H1 (cell line): ENCODE results near the gene NCK2. TPM values are rescaled to one million over a fixed set of nuclear protein-coding genes. Genes with fewer than 3 reads are reported as not detected.
A peak's percentile ranks its signal among the peaks of the same experiment; 100 is the strongest.

ENCODE experiments used
- CTCF ChIA-PET: fragments of 300-600 bp; sonication (Branson Sonifier 250); formaldehyde crosslinking; loops from one replicate; lab custom pipeline; 2021; ENCODE audit not compliant: partially characterized antibody; lab: Charles Lee
- POLR2A ChIA-PET: fragments of 300-600 bp; sonication (Branson Sonifier 250); formaldehyde crosslinking; loops from one replicate; lab custom pipeline; 2021; ENCODE audit warnings: inconsistent platforms; ENCODE audit not compliant: partially characterized antibody; lab: Charles Lee
- DNase-seq, 2 experiments: peaks; one replicate each; pipeline versions ENCODE4 v3.0.0 to v3.0.0-alpha.2; 2010 to 2022; ENCODE audit warnings: low spot score in 2 of 2, low read depth in 1 of 2, mixed read lengths in 1 of 2
- FAIRE-seq: peaks from 2 replicates; lab custom pipeline; 2011; peaks lifted over from hg19 to GRCh38; lab: Jason Lieb, UNC
- H2AFZ ChIP-seq: 2 replicates; pipeline ENCODE4 v1.8.1; 2012; ENCODE audit warnings: low read length, inconsistent platforms
- H2AK5ac ChIP-seq: 2 replicates; pipeline ENCODE4 v1.6.1; 2013; ENCODE audit warnings: low read depth, low read length
- H2BK120ac ChIP-seq: replicated peaks from 2 replicates; pipeline ENCODE3; 2013; ENCODE audit warnings: low read depth, low read length, inconsistent platforms
- H2BK12ac ChIP-seq: 2 replicates; pipeline ENCODE4 v1.6.1; 2013; ENCODE audit warnings: low read depth, low read length
- H2BK15ac ChIP-seq: 2 replicates; pipeline ENCODE4 v1.6.1; 2013; ENCODE audit warnings: low read length
- H2BK20ac ChIP-seq: 2 replicates; pipeline ENCODE4 v1.6.1; 2013; ENCODE audit warnings: low read length
- H2BK5ac ChIP-seq: 2 replicates; pipeline ENCODE4 v1.6.1; 2013; ENCODE audit warnings: low read depth, low read length
- H3K14ac ChIP-seq: 2 replicates; pipeline ENCODE4 v1.6.1; 2013; ENCODE audit warnings: inconsistent platforms; ENCODE audit not compliant: insufficient read length
- H3K18ac ChIP-seq: 2 replicates; pipeline ENCODE4 v1.6.1; 2013; ENCODE audit warnings: low read length; ENCODE audit errors: extremely low read depth
- H3K23ac ChIP-seq: 2 replicates; pipeline ENCODE4 v1.6.1; 2013; ENCODE audit warnings: inconsistent platforms; ENCODE audit not compliant: insufficient read length
- H3K23me2 ChIP-seq: 2 replicates; pipeline ENCODE4 v1.6.1; 2013; ENCODE audit warnings: low read depth, low read length
- H3K27ac ChIP-seq: 2 replicates; pipeline ENCODE4 v1.6.1; 2011; ENCODE audit warnings: low read depth, low read length, inconsistent platforms
- H3K27me3 ChIP-seq, 4 experiments: replicated peaks in 1 of 4; 1 replicate in 1 of 4; 2 replicates in 3 of 4; pipeline versions ENCODE4 v1.6.1 to v1.8.1; 2011 to 2013; ENCODE audit warnings: low read length in 3 of 4, mild to moderate bottlenecking in 3 of 4, inconsistent platforms in 2 of 4, mixed read lengths in 2 of 4, moderate library complexity in 1 of 4; ENCODE audit not compliant: control insufficient read depth in 3 of 4, insufficient read depth in 3 of 4; ENCODE audit errors: extremely low read depth in 1 of 4
- H3K36me3 ChIP-seq, 4 experiments: 2 replicates each; pipeline versions ENCODE4 v1.6.1 to v1.8.1; 2011 to 2013; ENCODE audit warnings: mild to moderate bottlenecking in 4 of 4, low read length in 3 of 4, moderate library complexity in 2 of 4, control low read depth in 1 of 4, inconsistent platforms in 1 of 4; ENCODE audit not compliant: insufficient read depth in 4 of 4, control insufficient read depth in 2 of 4
- H3K4ac ChIP-seq: replicated peaks from 2 replicates; pipeline ENCODE3; 2013; ENCODE audit warnings: low read length, low read depth, mixed read lengths, inconsistent platforms; ENCODE audit not compliant: insufficient read length
- H3K4me1 ChIP-seq, 4 experiments: replicated peaks in 1 of 4; 1 replicate in 1 of 4; 2 replicates in 3 of 4; pipeline versions ENCODE4 v1.6.1 to v1.8.1; 2011 to 2013; ENCODE audit warnings: low read length in 3 of 4, inconsistent platforms in 2 of 4, mixed read lengths in 1 of 4; ENCODE audit not compliant: insufficient read depth in 4 of 4, control insufficient read depth in 3 of 4
- H3K4me2 ChIP-seq, 2 experiments: 2 replicates each; pipeline versions ENCODE4 v1.6.1 to v1.8.1; 2011 to 2013; ENCODE audit warnings: low read depth in 2 of 2, low read length in 2 of 2, control low read depth in 1 of 2, inconsistent platforms in 1 of 2, mild to moderate bottlenecking in 1 of 2; ENCODE audit not compliant: insufficient read depth in 1 of 2
- H3K4me3 ChIP-seq, 4 experiments: fragments of 200-600, 300-600 bp in 1 of 4; sonication (generic), shearing (Covaris generic), sonication (Bioruptor Twin) in 1 of 4; 2 replicates each; pipeline versions ENCODE4 v1.5.1 to v1.8.1; 2011 to 2016; ENCODE audit warnings: low read length in 4 of 4, low read depth in 3 of 4, control low read depth in 2 of 4, inconsistent platforms in 2 of 4, mild to moderate bottlenecking in 2 of 4, mixed read lengths in 1 of 4, moderate library complexity in 1 of 4; ENCODE audit not compliant: insufficient read depth in 2 of 4; ENCODE audit errors: extremely low read depth in 1 of 4
- H3K56ac ChIP-seq: replicated peaks from 2 replicates; pipeline ENCODE3; 2013; ENCODE audit warnings: low read depth, mild to moderate bottlenecking, mixed read lengths, low read length, inconsistent platforms; ENCODE audit not compliant: insufficient read length
- H3K79me1 ChIP-seq: 2 replicates; pipeline ENCODE4 v1.6.1; 2013; ENCODE audit warnings: low read depth, low read length, control low read depth
- H3K79me2 ChIP-seq, 2 experiments: 2 replicates each; pipeline versions ENCODE4 v1.6.1 to v1.8.1; 2012 to 2013; ENCODE audit warnings: low read length in 2 of 2, mild to moderate bottlenecking in 2 of 2, inconsistent platforms in 1 of 2; ENCODE audit not compliant: insufficient read depth in 2 of 2, control insufficient read depth in 1 of 2
- H3K9ac ChIP-seq, 4 experiments: replicated peaks in 1 of 4; 1 replicate in 1 of 4; 2 replicates in 3 of 4; pipeline versions ENCODE4 v1.6.1 to v1.8.1; 2011 to 2013; ENCODE audit warnings: low read depth in 3 of 4, low read length in 3 of 4, control low read depth in 2 of 4, mild to moderate bottlenecking in 2 of 4, moderate library complexity in 2 of 4, inconsistent platforms in 1 of 4; ENCODE audit errors: extremely low read depth in 1 of 4
- H3K9me3 ChIP-seq, 2 experiments: 2 replicates each; pipeline versions ENCODE4 v1.6.1 to v1.8.1; 2012 to 2013; ENCODE audit warnings: mild to moderate bottlenecking in 2 of 2, moderate library complexity in 2 of 2, control low read depth in 1 of 2, inconsistent platforms in 1 of 2, low read depth in 1 of 2, low read length in 1 of 2, mixed read lengths in 1 of 2; ENCODE audit not compliant: insufficient read depth in 2 of 2
- H4K20me1 ChIP-seq, 2 experiments: replicated peaks in 1 of 2; 2 replicates each; pipeline versions ENCODE3 to v1.8.1; 2011 to 2013; ENCODE audit warnings: inconsistent platforms in 2 of 2, low read length in 2 of 2, mild to moderate bottlenecking in 1 of 2; ENCODE audit not compliant: insufficient read depth in 2 of 2, control insufficient read depth in 1 of 2
- H4K5ac ChIP-seq: 2 replicates; pipeline ENCODE4 v1.6.1; 2013; ENCODE audit warnings: low read length, low read depth, mixed read lengths, inconsistent platforms; ENCODE audit not compliant: insufficient read length
- H4K8ac ChIP-seq: 2 replicates; pipeline ENCODE4 v1.8.0; 2013; ENCODE audit warnings: mild to moderate bottlenecking, moderate library complexity, low read length, inconsistent platforms; ENCODE audit not compliant: insufficient read depth; ENCODE audit errors: extremely low read depth
- H4K91ac ChIP-seq: replicated peaks from 2 replicates; pipeline ENCODE3; 2013; ENCODE audit warnings: low read length, mixed read lengths, inconsistent platforms; ENCODE audit not compliant: insufficient read length
- BACH1 ChIP-seq: IDR thresholded peaks from 2 replicates; pipeline ENCODE4 v1.6.1; 2012; ENCODE audit warnings: low read length, improper control_type of control experiment
- KDM4A ChIP-seq: IDR thresholded peaks from one replicate; pipeline ENCODE4 v1.7.1; 2012; ENCODE audit warnings: low read depth, mild to moderate bottlenecking, moderate library complexity, low read length, inconsistent platforms; ENCODE audit not compliant: severe bottlenecking
- KDM5A ChIP-seq: fragments of 200-600 bp; IDR thresholded peaks from 2 replicates; pipeline ENCODE4 v1.7.1; 2012; ENCODE audit warnings: mild to moderate bottlenecking, low read length, inconsistent platforms, mixed read lengths
- MAX ChIP-seq: IDR thresholded peaks from 2 replicates; pipeline ENCODE4 v1.6.1; 2012; ENCODE audit warnings: inconsistent platforms
- SIX5 ChIP-seq: IDR thresholded peaks from 2 replicates; pipeline ENCODE4 v1.6.1; 2011; ENCODE audit warnings: mild to moderate bottlenecking, low read depth, low read length
- SRF ChIP-seq: IDR thresholded peaks from 2 replicates; pipeline ENCODE4 v1.6.1; 2011; ENCODE audit warnings: mild to moderate bottlenecking, low read depth, low read length, moderate library complexity
- TBP ChIP-seq: IDR thresholded peaks from 2 replicates; pipeline ENCODE4 v1.6.1; 2011; ENCODE audit warnings: low read depth, low read length, improper control_type of control experiment
- WGBS, 2 experiments: shearing (Covaris generic) in 1 of 2; methylation state at CpG; one replicate each; pipeline versions ENCODE4 v1.1.6 to v1.1.7; 2013 to 2015; ENCODE audit warnings: low lambda C conversion rate in 2 of 2, mixed read lengths in 2 of 2, inconsistent platforms in 1 of 2, low coverage in 1 of 2, missing lambda C conversion rate in 1 of 2; ENCODE audit not compliant: insufficient replicate concordance in 2 of 2, insufficient coverage in 1 of 2, insufficient read length in 1 of 2; ENCODE audit errors: extremely low coverage in 1 of 2, missing lambda C conversion rate in 1 of 2; 5-methylcytosine and 5-hydroxymethylcytosine counted together
- polyA plus RNA-seq, 7 experiments: library from polyadenylated mRNA; depleted of rRNA in 3 of 7; stranded (reverse) in 5 of 7; unstranded in 2 of 7; fragments of >200 nt in 5 of 7; fragments of 200-250 nt in 2 of 7; gene quantifications; 1 replicate in 5 of 7; 2 replicates in 1 of 7; 4 replicates in 1 of 7; pipeline versions ENCODE4 v1.2.1 to v1.2.3, GENCODE V29; 2011 to 2013; ENCODE audit warnings: missing spikeins in 2 of 7, mixed read lengths in 2 of 7
- total RNA-seq: library from RNA; stranded (reverse); fragmentation: NEBNext Ultra II Directional; extraction: Animal tissue kit (Norgen Biotek cat#: 25700); gene quantifications from 2 replicates; pipeline ENCODE4 v1.2.1, GENCODE V29; 2021

NCK2 gene
- total and polyA plus RNA-seq, 2 of the 8 experiments (the other 6 are each of a cell fraction or from before 2014, with no cell fraction given), result 30.3 to 65.7 TPM

GRCh38 chr2:105698820-105699219 is 45.9 kb upstream of the NCK2 start:
- H2BK120ac ChIP-seq, result no peak overlapping the region
- ChIA-PET POLR2A (no interaction called here), CTCF (interaction anchor here (1.2 kb wide), 1 partner anchor 10 kb away, joined by 3 read pairs; no protein-coding TSS in a partner anchor)

More at GRCh38 chr2:105698820-105699219, 45.9 kb upstream of the NCK2 start:
- no peak overlapping the region for H2BK20ac ChIP-seq
- no peaks in the 10 kb centered on the region for H3K79me2 ChIP-seq
- no peak overlapping the region for H2BK12ac ChIP-seq
- H3K9ac ChIP-seq, result no peak overlapping the region
- H3K36me3 ChIP-seq, result no peaks in the 10 kb centered on the region
- no peak overlapping the region for H2AK5ac ChIP-seq
- H3K4me2 ChIP-seq, result no peak overlapping the region
- H3K56ac ChIP-seq, result no peak overlapping the region
- DNase-seq (peak in 1 of 2 experiments; percentile 35), FAIRE-seq (no peak)
- H3K14ac ChIP-seq, result no peak overlapping the region
- H3K27me3 ChIP-seq, result no peaks in the 10 kb centered on the region
- H4K5ac ChIP-seq, result no peak overlapping the region
- H3K23me2 ChIP-seq, result no peaks in the 10 kb centered on the region
- no peak overlapping the region for H3K4ac ChIP-seq
- no peaks in the 10 kb centered on the region for H3K9me3 ChIP-seq
- H2AFZ ChIP-seq, result no peak overlapping the region
- no peaks in the 10 kb centered on the region for H3K79me1 ChIP-seq
- H3K4me3 ChIP-seq, result no peak overlapping the region
- H4K91ac ChIP-seq, result peak overlapping the region; percentile 42
- no peak overlapping the region for H2BK5ac ChIP-seq
- no peaks in the 10 kb centered on the region for H3K4me1 ChIP-seq
- no peak overlapping the region for H3K23ac ChIP-seq
- no peak overlapping the region for H3K27ac ChIP-seq
- 65% methylated on average over 2 of the region's 2 CpGs; no CpG with 5 or more reads in 1 of the 2 experiments for WGBS, 2 experiments
- TF ChIP-seq KDM4A, result no peak
- no peak for TF ChIP-seq SIX5
- TF ChIP-seq MAX, result no peak
- TF ChIP-seq KDM5A, result no peak
- TF ChIP-seq TBP, result no peak
- no peak for TF ChIP-seq BACH1
- no peak for TF ChIP-seq SRF
- no peak overlapping the region for H4K8ac ChIP-seq
- H2BK15ac ChIP-seq, result no peak overlapping the region
- H3K18ac ChIP-seq, result no peak overlapping the region
- no peaks in the 10 kb centered on the region for H4K20me1 ChIP-seq
